Upper lobe of left lung (tissue), 6 donors: Measurements from ENCODE around the gene OGA. TPM values are rescaled to one million over a fixed set of nuclear protein-coding genes. Genes with fewer than 3 reads are reported as not detected.

Experiments used
- ATAC-seq, 2 donors: fragments of 200-7000 bp; cut with Tn5 transposase; one replicate each; pipeline ENCODE4 v1.9.1; 2022; ENCODE audit warnings: mild to moderate bottlenecking in 2 of 2, moderate library complexity in 2 of 2; ENCODE audit not compliant: low FRiP score in 2 of 2
- DNase-seq, 2 donors: peaks; one replicate each; pipeline ENCODE4 v3.0.0-alpha.2; 2019 to 2020
- H3K27ac ChIP-seq, 4 donors: fragments of 200-600 bp; sonication (generic); one replicate each; pipeline ENCODE4 v1.5.1; 2016 to 2019
- H3K27me3 ChIP-seq, 4 donors: fragments of 200-600 bp; sonication (generic); one replicate each; pipeline ENCODE4 v1.5.1; 2017 to 2019
- H3K36me3 ChIP-seq, 4 donors: fragments of 200-600 bp; sonication (generic); one replicate each; pipeline ENCODE4 v1.5.1; 2016 to 2019
- H3K4me1 ChIP-seq, 4 donors: fragments of 200-600 bp; sonication (generic); one replicate each; pipeline ENCODE4 v1.5.1; 2018 to 2019
- H3K4me3 ChIP-seq, 4 donors: fragments of 200-600 bp; sonication (generic); one replicate each; pipeline ENCODE4 v1.5.1; 2017 to 2019; ENCODE audit warnings: mild to moderate bottlenecking in 2 of 4, moderate library complexity in 1 of 4
- H3K9me3 ChIP-seq, 4 donors: fragments of 200-600 bp; sonication (generic); one replicate each; pipeline ENCODE4 v1.5.1; 2018 to 2019
- EP300 ChIP-seq, 4 donors: sonication (generic); formaldehyde crosslinking; IDR thresholded peaks; one replicate each; pipeline ENCODE4 v1.5.1; 2017; ENCODE audit warnings: antibody characterized with exemption in 4 of 4, control low read depth in 2 of 4
- POLR2A ChIP-seq, 4 donors: fragments of 450-650 bp; IDR thresholded peaks; one replicate each; pipeline ENCODE4 v1.5.1; 2016 to 2017; ENCODE audit warnings: antibody characterized with exemption in 4 of 4, mild to moderate bottlenecking in 2 of 4
- POLR2AphosphoS5 ChIP-seq, 2 donors: sonication (generic); formaldehyde crosslinking; IDR thresholded peaks; one replicate each; pipeline ENCODE4 v1.5.1; 2017; ENCODE audit warnings: antibody characterized with exemption in 2 of 2
- WGBS, 2 donors: methylation state at CpG; one replicate each; pipeline ENCODE4 v1.1.5; 2017 to 2018; 5-methylcytosine and 5-hydroxymethylcytosine counted together
- total RNA-seq, 6 donors: library from RNA; depleted of rRNA in 4 of 6; stranded (reverse); fragments of >200 nt in 4 of 6; gene quantifications; one replicate each; pipeline versions ENCODE4 v1.1.0 to v1.2.1, GENCODE V29; 2016 to 2021
- TF ChIP-seq, protein P1 (sequence below), 6 experiments: fragments of 450-650 bp in 4 of 6; fragments of 200-600 bp in 2 of 6; sonication (generic) in 2 of 6; IDR thresholded peaks; one replicate each; pipeline ENCODE4 v1.5.1; 2016 to 2019; ENCODE audit warnings: antibody characterized with exemption in 6 of 6
- donor health status: DM: no; HTN: no; CAD: no; lungs with moderate emphysema.
- donor health status: DM: no; HTN: yes; CAD: no; lungs with severe emphysema.

OGA gene
- total RNA-seq, 6 donors from 2014 or later: 71.1 to 374 (median 138) TPM

DNA sequence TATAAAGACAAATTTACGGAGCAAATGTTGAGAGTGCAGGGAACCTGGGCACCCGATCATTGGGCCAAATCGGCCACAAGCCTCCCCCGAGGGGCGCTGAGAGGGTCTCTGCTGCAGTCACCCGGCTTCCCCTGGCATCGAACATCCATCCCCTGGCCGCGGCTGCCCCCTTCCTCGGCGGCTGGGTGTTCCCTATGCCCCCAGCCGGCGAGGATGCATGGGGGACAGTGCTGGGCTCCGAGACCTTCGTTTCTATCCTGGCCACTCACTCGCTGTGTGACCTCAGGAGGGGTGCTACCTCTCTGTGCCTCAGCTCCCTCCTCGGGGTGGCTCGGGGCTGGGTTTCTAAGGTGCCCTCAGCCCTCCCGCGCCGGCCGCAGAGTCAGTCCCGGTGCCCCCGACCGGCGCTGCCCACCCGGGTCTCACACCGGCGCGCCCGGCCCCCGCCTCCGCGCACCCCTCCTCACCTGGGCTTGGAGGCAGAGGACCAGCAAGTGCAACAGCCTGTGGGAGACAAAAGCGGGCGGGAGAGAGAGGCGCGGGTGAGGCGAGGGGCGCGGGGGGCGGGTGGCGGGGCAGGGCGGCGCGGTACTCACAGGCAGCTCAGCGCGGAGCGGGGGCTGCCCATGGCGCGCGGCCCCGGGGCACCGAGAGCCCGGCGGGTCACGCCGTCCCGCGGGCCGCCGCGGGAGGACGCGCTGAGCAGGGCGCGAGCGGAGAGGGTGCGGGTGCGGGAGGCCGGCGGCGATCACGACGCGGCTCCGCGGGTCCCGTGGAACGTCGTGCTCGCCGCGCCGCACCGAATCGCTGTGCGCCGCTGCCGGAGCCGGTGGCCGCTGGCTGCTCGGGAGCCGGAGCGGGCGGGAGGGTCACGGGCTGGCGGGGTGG is 42.7 kb downstream of the OGA start, which contains the start of gene FGF8:
FGF8 (minus strand) TSS at position 842 of the 888 bp plus-strand sequence; CDS start at position 628, 214 bp downstream.
- peaks cover 3 to 66% (median 40%) of the 10 kb centered on the region in 4 donors for H3K27me3 ChIP-seq
- peak within 1 kb of the TSS in 3 of 4 donors; percentile 29 to 31 (median 29) for H3K4me3 ChIP-seq
- H3K9me3 ChIP-seq: no peaks in the 10 kb centered on the region
- DNase-seq (peak; percentile 15 to 84), ATAC-seq (no peak)
- no peak for TF ChIP-seq POLR2A (IDR thresholded peaks at IDR 0.05)
- TF ChIP-seq EP300 (IDR thresholded peaks at IDR 0.05): no peak
- TF ChIP-seq, protein P1, sequence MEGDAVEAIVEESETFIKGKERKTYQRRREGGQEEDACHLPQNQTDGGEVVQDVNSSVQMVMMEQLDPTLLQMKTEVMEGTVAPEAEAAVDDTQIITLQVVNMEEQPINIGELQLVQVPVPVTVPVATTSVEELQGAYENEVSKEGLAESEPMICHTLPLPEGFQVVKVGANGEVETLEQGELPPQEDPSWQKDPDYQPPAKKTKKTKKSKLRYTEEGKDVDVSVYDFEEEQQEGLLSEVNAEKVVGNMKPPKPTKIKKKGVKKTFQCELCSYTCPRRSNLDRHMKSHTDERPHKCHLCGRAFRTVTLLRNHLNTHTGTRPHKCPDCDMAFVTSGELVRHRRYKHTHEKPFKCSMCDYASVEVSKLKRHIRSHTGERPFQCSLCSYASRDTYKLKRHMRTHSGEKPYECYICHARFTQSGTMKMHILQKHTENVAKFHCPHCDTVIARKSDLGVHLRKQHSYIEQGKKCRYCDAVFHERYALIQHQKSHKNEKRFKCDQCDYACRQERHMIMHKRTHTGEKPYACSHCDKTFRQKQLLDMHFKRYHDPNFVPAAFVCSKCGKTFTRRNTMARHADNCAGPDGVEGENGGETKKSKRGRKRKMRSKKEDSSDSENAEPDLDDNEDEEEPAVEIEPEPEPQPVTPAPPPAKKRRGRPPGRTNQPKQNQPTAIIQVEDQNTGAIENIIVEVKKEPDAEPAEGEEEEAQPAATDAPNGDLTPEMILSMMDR (IDR thresholded peaks at IDR 0.05): no peak
- no peak for TF ChIP-seq POLR2AphosphoS5 (IDR thresholded peaks at IDR 0.05)
- H3K4me1 ChIP-seq: peaks cover 33 to 45% (median 40%) of the 10 kb centered on the region in 4 donors
- no peak within 1 kb of the TSS for H3K27ac ChIP-seq
- H3K36me3 ChIP-seq: no peaks in the 10 kb centered on the region
- 5 to 40% methylated on average over 1 to 12 of the region's 98 CpGs for WGBS, 2 donors

DNA sequence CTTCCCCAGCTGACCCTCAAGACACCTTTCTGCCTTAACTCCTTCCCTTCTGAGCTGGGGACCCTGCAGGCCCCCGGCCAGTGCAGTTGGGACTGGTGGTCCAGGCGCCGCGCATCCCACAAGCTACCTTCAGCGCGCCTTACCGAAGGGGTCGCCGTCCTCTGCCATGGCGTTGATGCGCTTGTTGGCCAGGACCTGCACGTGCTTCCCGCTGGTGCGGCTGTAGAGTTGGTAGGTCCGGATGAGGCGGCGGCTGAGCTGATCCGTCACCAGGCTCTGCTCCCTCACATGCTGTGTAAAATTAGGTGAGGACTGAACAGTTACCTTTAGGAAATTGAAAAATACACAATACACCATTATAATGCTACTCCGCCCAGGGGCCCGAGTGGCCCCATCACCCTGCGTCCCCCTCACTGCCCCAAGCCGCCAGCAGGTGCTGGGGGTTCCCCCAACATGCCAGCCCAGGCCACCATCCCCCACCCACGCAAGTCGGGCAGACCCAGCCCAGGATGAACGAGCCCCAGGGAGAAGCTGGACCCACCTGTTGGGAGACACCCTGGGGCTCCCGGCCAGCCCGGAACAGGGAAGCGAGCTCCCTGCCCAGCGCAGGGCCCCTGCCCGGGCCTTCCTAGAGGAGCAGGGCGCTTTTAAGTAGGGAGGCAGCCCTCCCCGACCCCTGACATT is 43.5 kb downstream of the OGA start:
- no peaks in the 10 kb centered on the region for H3K36me3 ChIP-seq
- H3K27ac ChIP-seq: no peak overlapping the region
- no peaks in the 10 kb centered on the region for H3K9me3 ChIP-seq
- 4 to 9% methylated on average over 13 to 29 of the region's 32 CpGs for WGBS, 2 donors
- ATAC-seq (no peak), DNase-seq (peak; percentile 16 to 74)
- H3K4me3 ChIP-seq: no peak overlapping the region
- H3K4me1 ChIP-seq: peaks cover 27 to 37% (median 32%) of the 10 kb centered on the region in 4 donors
- TF ChIP-seq, protein P1 (IDR thresholded peaks at IDR 0.05): peak in 1 of 6 experiments; percentile 4
- no peak for TF ChIP-seq POLR2A (IDR thresholded peaks at IDR 0.05)
- peaks cover 3 to 67% (median 40%) of the 10 kb centered on the region in 4 donors for H3K27me3 ChIP-seq

DNA sequence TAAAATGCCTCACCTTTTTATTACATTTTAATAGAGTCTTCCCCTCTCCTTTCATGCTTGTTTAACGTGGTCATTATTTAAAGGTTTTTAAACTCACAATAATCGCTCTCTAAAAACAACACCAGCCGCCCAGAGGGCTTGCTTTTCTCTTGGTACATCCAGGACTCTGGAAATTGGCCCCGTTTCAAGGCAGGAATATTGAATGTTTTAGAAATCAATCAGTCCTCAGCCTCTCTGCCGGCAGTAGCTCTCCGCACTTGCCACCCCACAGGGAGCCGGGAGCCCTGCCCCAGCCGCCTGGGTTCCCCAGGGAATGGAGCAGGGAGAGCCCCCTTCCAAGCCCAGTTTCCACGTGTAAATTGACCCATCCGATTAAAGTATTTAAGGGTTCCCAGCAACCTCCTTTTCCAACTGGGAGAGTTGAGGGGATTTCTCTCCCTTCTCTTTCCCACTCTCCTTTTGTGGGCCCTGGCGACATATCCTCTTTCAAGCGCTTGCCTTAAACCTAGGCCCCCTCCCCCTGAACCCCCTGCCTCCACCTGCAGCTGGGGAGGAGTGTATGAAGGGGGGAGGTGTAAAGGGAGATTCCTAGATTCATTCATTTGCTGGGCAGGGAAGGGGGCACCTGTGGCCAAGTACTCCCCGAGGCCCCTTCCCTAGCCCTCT is 44.2 kb downstream of the OGA start:
- Histone ChIP-seq H3K4me3 (no peak overlapping the region), H3K36me3 (no peaks in the 10 kb centered on the region), H3K27ac (no peak overlapping the region), H3K9me3 (no peaks in the 10 kb centered on the region), H3K27me3 (peaks cover 3 to 60% (median 40%) of the 10 kb centered on the region in 4 donors), H3K4me1 (peaks cover 20 to 30% (median 25%) of the 10 kb centered on the region in 4 donors)
- ATAC-seq: no peak
- TF ChIP-seq POLR2AphosphoS5 (IDR thresholded peaks at IDR 0.05) (no peak), POLR2A (IDR thresholded peaks at IDR 0.05) (no peak), EP300 (IDR thresholded peaks at IDR 0.05) (no peak)
- TF ChIP-seq, protein P1 (IDR thresholded peaks at IDR 0.05): no peak
- peak; percentile 14 to 51 for DNase-seq
- 14 to 19% methylated on average over 13 of the region's 13 CpGs for WGBS, 2 donors

DNA sequence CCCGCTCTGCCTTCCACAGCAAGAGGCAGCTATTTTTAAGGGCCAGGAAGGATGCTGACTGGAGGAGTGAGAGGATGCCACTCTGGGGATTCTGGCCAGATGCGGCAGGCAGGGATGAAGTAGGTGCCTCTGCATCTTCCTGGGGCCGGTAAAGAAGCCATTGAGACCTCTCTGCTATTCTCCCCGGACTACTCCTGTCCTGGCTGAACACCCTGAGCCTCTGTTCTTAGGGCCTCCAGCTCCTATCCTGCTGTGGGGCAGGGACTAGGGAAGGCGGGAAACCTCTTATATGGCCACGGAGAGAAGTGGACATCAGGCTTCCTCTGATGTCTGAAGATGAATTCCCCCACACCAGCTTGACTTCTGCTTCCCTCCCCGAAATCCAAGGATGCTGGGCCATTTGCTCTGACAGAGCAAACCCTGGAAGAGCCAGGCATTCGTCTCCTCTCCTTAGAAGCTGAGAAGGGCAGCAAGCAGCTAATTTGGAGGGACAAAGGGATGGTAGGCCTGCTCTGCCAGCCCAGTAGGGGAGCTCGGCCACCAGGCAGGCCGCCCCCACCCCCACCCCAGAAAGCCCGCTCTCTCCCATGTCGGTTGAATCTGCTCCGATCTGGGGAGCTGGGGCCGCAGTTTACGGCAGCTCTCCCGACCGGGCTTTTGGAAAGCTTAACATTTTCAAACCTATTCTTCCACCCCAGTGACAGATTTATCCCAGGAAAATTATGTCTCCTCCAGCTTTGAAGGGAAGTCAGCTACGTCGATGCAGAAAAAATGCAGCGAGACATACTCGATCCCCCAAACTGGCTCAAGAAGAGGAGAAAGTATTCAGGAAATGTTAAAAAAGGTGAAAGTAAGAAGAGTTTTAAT is 45.1 kb downstream of the OGA start:
- peaks cover 3 to 51% (median 35%) of the 10 kb centered on the region in 4 donors for H3K27me3 ChIP-seq
- no peak for TF ChIP-seq POLR2A (IDR thresholded peaks at IDR 0.05)
- TF ChIP-seq POLR2AphosphoS5 (IDR thresholded peaks at IDR 0.05): no peak
- TF ChIP-seq, protein P1 (IDR thresholded peaks at IDR 0.05): no peak
- no peak for TF ChIP-seq EP300 (IDR thresholded peaks at IDR 0.05)
- WGBS, 2 donors: 28 to 30% methylated on average over 9 to 21 of the region's 21 CpGs
- no peak overlapping the region for H3K27ac ChIP-seq
- peaks cover 14 to 22% (median 19%) of the 10 kb centered on the region in 4 donors for H3K4me1 ChIP-seq
- H3K9me3 ChIP-seq: no peaks in the 10 kb centered on the region
- ATAC-seq (no peak), DNase-seq (peak in 1 of 2 donors; percentile 12)
- no peaks in the 10 kb centered on the region for H3K36me3 ChIP-seq
- H3K4me3 ChIP-seq: no peak overlapping the region
